Measurements from ENCODE around the gene SPATA20.
A peak's percentile ranks its signal among the peaks of the same experiment; 100 is the strongest.

Gene SPATA20

GRCh38 chr17:50558941-50559614 is 12.1 kb downstream of the SPATA20 start:
- peaks cover 3% of the 10 kb centered on the region for H3K4me1 ChIP-seq (ENCODE audit: control insufficient read depth, insufficient read depth, low read length)
- no peak overlapping the region for H3K27ac ChIP-seq (ENCODE audit: low read depth, low read length)
- H3K27me3 ChIP-seq (ENCODE audit: control insufficient read depth, insufficient read depth, low read length), result peaks cover 32% of the 10 kb centered on the region

GRCh38 chr17:50559674-50560184 is 12.8 kb downstream of the SPATA20 start:
- Histone ChIP-seq H3K4me1 (ENCODE audit: control insufficient read depth, insufficient read depth, low read length) (peaks cover 3% of the 10 kb centered on the region), H3K9ac (ENCODE audit: low read length) (no peak overlapping the region), H3K4me3 (ENCODE audit: low read length) (peak overlapping the region; percentile 44), H3K27ac (ENCODE audit: low read depth, low read length) (no peak overlapping the region), H3K36me3 (ENCODE audit: control insufficient read depth, insufficient read depth, low read length) (no peaks in the 10 kb centered on the region), H3K27me3 (ENCODE audit: control insufficient read depth, insufficient read depth, low read length) (peaks cover 33% of the 10 kb centered on the region)

More at GRCh38 chr17:50558941-50559614, 12.1 kb downstream of the SPATA20 start:
- Histone ChIP-seq H3K9ac (ENCODE audit: low read length) (no peak overlapping the region), H3K36me3 (ENCODE audit: control insufficient read depth, insufficient read depth, low read length) (no peaks in the 10 kb centered on the region), H3K4me3 (ENCODE audit: low read length) (peak overlapping the region; percentile 44)

GRCh38 chr17:50560185-50560824 is 13.3 kb downstream of the SPATA20 start, which contains the start of gene CACNA1G:
CACNA1G (plus strand) TSS chr17:50560715; CDS start chr17:50561460, 745 bp downstream.
- H3K9ac ChIP-seq (ENCODE audit: low read length), result no peak within 1 kb of the TSS
- peaks cover 3% of the 10 kb centered on the region for H3K4me1 ChIP-seq (ENCODE audit: control insufficient read depth, insufficient read depth, low read length)
- peak within 1 kb of the TSS; percentile 44 for H3K4me3 ChIP-seq (ENCODE audit: low read length)
- H3K27me3 ChIP-seq (ENCODE audit: control insufficient read depth, insufficient read depth, low read length), result peaks cover 33% of the 10 kb centered on the region
- H3K36me3 ChIP-seq (ENCODE audit: control insufficient read depth, insufficient read depth, low read length), result no peaks in the 10 kb centered on the region
- no peak within 1 kb of the TSS for H3K27ac ChIP-seq (ENCODE audit: low read depth, low read length)

GRCh38 chr17:50560931-50561745 is 14.2 kb downstream of the SPATA20 start:
- peaks cover 35% of the 10 kb centered on the region for H3K27me3 ChIP-seq (ENCODE audit: control insufficient read depth, insufficient read depth, low read length)
- H3K9ac ChIP-seq (ENCODE audit: low read length), result no peak overlapping the region
- no peak overlapping the region for H3K27ac ChIP-seq (ENCODE audit: low read depth, low read length)
- peak overlapping the region; percentile 44 for H3K4me3 ChIP-seq (ENCODE audit: low read length)
- H3K4me1 ChIP-seq (ENCODE audit: control insufficient read depth, insufficient read depth, low read length), result peaks cover 3% of the 10 kb centered on the region
- no peaks in the 10 kb centered on the region for H3K36me3 ChIP-seq (ENCODE audit: control insufficient read depth, insufficient read depth, low read length)

GRCh38 chr17:50561746-50562141 is 14.8 kb downstream of the SPATA20 start:
- Histone ChIP-seq H3K4me3 (ENCODE audit: low read length) (no peak overlapping the region), H3K27ac (ENCODE audit: low read depth, low read length) (no peak overlapping the region), H3K36me3 (ENCODE audit: control insufficient read depth, insufficient read depth, low read length) (no peaks in the 10 kb centered on the region), H3K9ac (ENCODE audit: low read length) (no peak overlapping the region), H3K27me3 (ENCODE audit: control insufficient read depth, insufficient read depth, low read length) (peaks cover 37% of the 10 kb centered on the region), H3K4me1 (ENCODE audit: control insufficient read depth, insufficient read depth, low read length) (peaks cover 3% of the 10 kb centered on the region)

GRCh38 chr17:50562242-50563091 is 15.5 kb downstream of the SPATA20 start:
- Histone ChIP-seq H3K27ac (ENCODE audit: low read depth, low read length) (no peak overlapping the region), H3K4me1 (ENCODE audit: control insufficient read depth, insufficient read depth, low read length) (peaks cover 3% of the 10 kb centered on the region), H3K27me3 (ENCODE audit: control insufficient read depth, insufficient read depth, low read length) (peaks cover 34% of the 10 kb centered on the region), H3K9ac (ENCODE audit: low read length) (no peak overlapping the region), H3K36me3 (ENCODE audit: control insufficient read depth, insufficient read depth, low read length) (no peaks in the 10 kb centered on the region), H3K4me3 (ENCODE audit: low read length) (no peak overlapping the region)

- Histone ChIP-seq H3K4me1 (ENCODE audit: control insufficient read depth, insufficient read depth, low read length) (peaks cover 3% of the 10 kb centered on the region), H3K27ac (ENCODE audit: low read depth, low read length) (no peak overlapping the region), H3K27me3 (ENCODE audit: control insufficient read depth, insufficient read depth, low read length) (peaks cover 33% of the 10 kb centered on the region), H3K36me3 (ENCODE audit: control insufficient read depth, insufficient read depth, low read length) (no peaks in the 10 kb centered on the region), H3K4me3 (ENCODE audit: low read length) (no peak overlapping the region), H3K9ac (ENCODE audit: low read length) (no peak overlapping the region)
Observed at GRCh38 chr17:50563092-50563511, 16.1 kb downstream of the SPATA20 start.

- Histone ChIP-seq H3K36me3 (ENCODE audit: control insufficient read depth, insufficient read depth, low read length) (no peaks in the 10 kb centered on the region), H3K27ac (ENCODE audit: low read depth, low read length) (no peak overlapping the region), H3K27me3 (ENCODE audit: control insufficient read depth, insufficient read depth, low read length) (peaks cover 26% of the 10 kb centered on the region), H3K4me1 (ENCODE audit: control insufficient read depth, insufficient read depth, low read length) (no peaks in the 10 kb centered on the region), H3K9ac (ENCODE audit: low read length) (no peak overlapping the region), H3K4me3 (ENCODE audit: low read length) (no peak overlapping the region)
Observed at GRCh38 chr17:50564916-50565315, 17.9 kb downstream of the SPATA20 start.

GRCh38 chr17:50565402-50566350 is 18.7 kb downstream of the SPATA20 start:
- Histone ChIP-seq H3K27ac (ENCODE audit: low read depth, low read length) (no peak overlapping the region), H3K27me3 (ENCODE audit: control insufficient read depth, insufficient read depth, low read length) (peaks cover 26% of the 10 kb centered on the region)

GRCh38 chr17:50566886-50567285 is 19.9 kb downstream of the SPATA20 start:
- Histone ChIP-seq H3K36me3 (ENCODE audit: control insufficient read depth, insufficient read depth, low read length) (no peaks in the 10 kb centered on the region), H3K27ac (ENCODE audit: low read depth, low read length) (no peak overlapping the region), H3K4me1 (ENCODE audit: control insufficient read depth, insufficient read depth, low read length) (no peaks in the 10 kb centered on the region), H3K9ac (ENCODE audit: low read length) (no peak overlapping the region), H3K27me3 (ENCODE audit: control insufficient read depth, insufficient read depth, low read length) (peaks cover 24% of the 10 kb centered on the region), H3K4me3 (ENCODE audit: low read length) (no peak overlapping the region)

More at GRCh38 chr17:50565402-50566350, 18.7 kb downstream of the SPATA20 start:
- Histone ChIP-seq H3K4me3 (ENCODE audit: low read length) (no peak overlapping the region), H3K36me3 (ENCODE audit: control insufficient read depth, insufficient read depth, low read length) (no peaks in the 10 kb centered on the region), H3K4me1 (ENCODE audit: control insufficient read depth, insufficient read depth, low read length) (no peaks in the 10 kb centered on the region), H3K9ac (ENCODE audit: low read length) (no peak overlapping the region)

- no peak overlapping the region for H3K4me3 ChIP-seq (ENCODE audit: low read length)
- H3K9ac ChIP-seq (ENCODE audit: low read length), result no peak overlapping the region
- H3K36me3 ChIP-seq (ENCODE audit: control insufficient read depth, insufficient read depth, low read length), result no peaks in the 10 kb centered on the region
- no peak overlapping the region for H3K27ac ChIP-seq (ENCODE audit: low read depth, low read length)
- no peaks in the 10 kb centered on the region for H3K4me1 ChIP-seq (ENCODE audit: control insufficient read depth, insufficient read depth, low read length)
- H3K27me3 ChIP-seq (ENCODE audit: control insufficient read depth, insufficient read depth, low read length), result peaks cover 9% of the 10 kb centered on the region
Observed at GRCh38 chr17:50568659-50569058, 21.7 kb downstream of the SPATA20 start.
